ENCODE data around the gene TUBA8.
"Not testable (repeated sequence)": the region's sequence is repeated elsewhere in the genome, so short reads cannot be mapped to it uniquely, and the experiment has no call there.

TUBA8 gene

DNA sequence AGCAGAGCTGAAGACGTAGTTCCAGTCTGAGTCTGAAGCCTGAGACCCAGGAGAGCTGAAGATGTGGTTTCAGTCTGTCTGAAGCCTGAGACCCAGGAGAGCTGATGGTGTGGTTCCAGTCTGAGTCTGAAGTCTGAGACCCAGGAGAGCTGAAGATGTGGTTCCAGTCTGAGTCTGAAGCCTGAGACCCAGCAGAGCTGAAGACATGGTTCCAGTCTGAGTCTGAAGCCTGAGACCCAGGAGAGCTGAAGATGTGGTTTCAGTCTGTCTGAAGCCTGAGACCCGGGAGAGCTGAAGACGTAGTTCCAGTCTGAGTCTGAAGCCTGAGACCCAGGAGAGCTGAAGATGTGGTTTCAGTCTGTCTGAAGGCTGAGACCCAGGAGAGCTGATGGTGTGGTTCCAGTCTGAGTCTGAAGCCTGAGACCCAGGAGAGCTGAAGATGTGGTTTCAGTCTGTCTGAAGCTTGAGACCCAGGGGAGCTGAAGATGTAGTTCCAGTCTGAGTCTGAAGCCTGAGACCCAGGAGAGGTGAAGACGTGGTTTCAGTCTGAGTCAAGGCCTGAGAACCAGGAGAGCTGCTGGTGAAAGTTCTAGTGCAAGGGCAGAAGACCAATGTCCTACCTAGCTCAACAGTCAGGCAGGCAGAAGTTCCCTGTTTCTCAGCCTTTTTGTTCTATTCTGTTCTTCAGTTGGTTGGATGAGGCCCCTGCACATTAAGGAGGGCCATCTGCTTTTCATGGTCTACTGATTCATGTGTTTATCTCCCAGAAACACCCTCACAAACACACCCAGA lies 3.9 kb upstream of the TUBA8 start:
- not testable (repeated sequence) for DNase-seq (ENCODE audit: low read depth)

DNA sequence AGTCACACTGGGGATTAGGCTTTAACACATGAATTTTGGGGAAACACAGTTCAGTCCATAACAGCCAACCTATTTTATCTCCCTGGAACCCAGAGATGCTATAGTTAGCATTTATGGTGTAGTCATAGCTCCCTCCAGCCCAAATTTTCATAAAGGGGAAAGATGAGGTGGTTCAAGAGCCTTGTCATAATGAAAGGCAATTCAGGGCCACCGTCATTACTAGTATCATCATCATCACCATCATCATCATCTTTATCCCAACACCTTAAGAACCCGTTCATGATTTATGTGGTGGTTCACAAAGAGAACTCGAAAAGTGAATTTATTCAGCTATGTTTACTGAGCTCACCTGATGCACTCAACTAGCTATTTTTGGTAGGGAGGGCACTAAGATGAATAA lies 2.4 kb upstream of the TUBA8 start:
- no peak for DNase-seq (ENCODE audit: low read depth)

DNA sequence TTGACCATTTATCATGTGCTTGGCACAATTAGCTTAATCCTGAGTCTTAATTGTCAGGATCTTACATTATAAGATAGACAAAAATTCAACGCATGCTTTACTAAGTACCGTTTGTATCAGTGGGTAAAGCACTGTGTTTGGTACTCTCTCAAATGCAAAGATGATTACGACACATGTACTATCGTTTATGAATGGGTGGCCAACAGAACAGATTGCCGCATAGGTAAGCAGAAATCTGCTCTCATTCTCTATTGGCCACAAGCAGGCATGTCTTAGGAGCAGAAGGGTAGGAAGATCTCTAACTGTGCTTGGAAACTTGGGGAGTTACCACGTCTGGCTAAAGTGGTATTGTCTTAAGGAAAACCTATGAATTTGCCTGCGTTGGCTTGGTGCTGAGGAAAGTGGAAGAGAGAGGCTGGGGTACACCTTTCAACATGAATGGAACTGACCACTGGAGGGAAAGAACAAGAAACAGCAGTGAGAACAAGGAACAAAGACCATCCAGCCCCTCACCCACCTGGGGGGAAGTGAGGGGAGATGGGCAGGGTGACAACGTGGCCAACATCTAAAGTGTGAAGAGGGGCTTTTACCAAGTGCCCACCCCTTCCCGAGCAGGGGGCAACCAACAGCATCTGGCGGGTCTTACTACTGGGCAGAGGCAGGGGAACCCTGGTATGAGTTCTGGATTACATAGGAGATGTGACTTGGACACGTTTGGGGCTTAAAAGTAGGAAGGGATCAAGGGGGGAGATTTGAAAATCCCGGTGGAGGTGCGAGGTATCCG lies 1.0 kb upstream of the TUBA8 start:
- DNase-seq (ENCODE audit: low read depth): no peak

DNA sequence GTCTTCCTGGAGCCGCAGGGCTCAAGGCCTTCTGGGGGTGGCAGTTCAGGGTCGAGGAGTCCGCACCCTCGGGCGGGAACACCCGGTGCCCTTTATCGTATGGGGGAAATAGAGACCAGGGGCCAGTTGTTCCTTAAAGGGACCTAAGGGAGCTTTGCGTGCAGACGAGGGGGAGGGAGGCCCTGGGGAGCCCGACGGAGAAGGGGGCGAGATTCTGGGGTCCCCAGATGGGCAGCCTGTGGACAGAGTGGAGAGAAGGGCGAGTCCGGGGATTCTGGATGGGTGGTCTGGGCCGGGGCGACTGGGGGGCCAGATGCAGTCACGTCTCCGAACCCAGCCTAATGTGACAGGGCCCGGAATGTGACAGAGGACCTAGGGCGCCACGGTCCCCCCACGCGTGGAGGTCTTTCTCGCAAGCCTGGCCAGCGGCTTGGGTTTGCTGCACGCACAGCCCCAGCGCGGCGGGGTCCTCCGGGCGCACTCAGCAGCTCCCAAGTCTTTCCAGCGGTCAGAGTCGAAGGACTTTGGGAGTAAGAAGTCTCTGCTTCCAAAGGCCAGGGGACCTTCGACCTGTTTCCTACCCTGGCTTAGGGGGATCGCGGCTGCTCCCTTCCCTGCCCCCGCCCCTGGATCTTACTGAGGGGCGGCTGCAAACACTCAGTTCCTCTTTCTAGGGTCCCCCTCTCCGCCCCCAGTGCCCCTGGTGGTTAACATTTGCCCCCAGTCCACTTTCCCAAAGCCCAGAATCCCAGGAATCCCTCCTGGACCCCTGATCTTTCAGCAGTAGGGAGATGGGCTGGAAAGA lies 547 bp downstream of the TUBA8 start:
- no peak for DNase-seq (ENCODE audit: low read depth)

DNA sequence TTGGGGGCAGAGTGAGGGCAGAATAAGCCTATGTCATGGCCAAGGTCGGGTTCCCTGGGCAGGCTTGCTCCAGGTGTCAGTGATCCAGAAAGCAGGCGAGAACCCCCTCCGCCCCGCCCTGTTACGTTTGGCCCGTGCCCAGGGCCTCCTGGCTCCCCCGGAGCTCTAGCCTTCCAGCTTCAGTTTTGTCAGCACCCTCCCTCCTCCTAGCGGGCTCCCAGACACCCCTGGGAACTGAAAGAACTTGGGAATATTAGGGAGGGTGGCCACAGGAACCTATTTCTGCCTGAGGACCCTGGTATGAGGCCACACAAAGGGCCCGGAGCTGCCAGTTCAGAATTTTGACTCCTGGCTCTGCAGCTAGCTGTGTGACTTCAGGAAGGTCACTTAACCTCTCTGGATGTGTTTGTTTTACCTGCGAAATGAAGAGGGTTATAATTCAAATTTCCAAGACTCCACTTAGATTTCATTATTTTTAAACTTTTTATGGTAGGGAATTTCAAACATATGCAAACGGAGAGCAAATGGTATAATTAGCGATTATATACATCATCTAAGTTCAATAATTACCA lies 1.2 kb downstream of the TUBA8 start:
- no peak for DNase-seq (ENCODE audit: low read depth)

DNA sequence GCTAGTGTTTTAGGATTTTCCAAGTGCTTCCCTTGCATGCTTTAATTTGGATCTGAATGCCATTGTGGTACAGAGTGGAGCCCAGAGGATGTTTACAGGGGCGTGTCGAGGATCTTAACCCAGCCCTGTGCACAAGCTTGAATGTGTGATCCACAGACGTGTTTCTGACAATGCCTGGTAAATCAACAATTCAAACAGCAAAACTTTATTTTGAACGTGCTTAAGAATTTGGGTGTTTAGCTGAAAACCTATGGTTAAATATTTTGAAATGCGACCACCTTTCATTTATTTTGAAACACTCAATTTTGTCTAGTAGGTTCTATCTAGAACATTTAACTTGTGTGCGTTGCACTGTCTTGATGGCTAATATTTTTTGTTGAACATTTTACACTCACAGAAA lies 1.8 kb downstream of the TUBA8 start:
- no peak for DNase-seq (ENCODE audit: low read depth)

DNA sequence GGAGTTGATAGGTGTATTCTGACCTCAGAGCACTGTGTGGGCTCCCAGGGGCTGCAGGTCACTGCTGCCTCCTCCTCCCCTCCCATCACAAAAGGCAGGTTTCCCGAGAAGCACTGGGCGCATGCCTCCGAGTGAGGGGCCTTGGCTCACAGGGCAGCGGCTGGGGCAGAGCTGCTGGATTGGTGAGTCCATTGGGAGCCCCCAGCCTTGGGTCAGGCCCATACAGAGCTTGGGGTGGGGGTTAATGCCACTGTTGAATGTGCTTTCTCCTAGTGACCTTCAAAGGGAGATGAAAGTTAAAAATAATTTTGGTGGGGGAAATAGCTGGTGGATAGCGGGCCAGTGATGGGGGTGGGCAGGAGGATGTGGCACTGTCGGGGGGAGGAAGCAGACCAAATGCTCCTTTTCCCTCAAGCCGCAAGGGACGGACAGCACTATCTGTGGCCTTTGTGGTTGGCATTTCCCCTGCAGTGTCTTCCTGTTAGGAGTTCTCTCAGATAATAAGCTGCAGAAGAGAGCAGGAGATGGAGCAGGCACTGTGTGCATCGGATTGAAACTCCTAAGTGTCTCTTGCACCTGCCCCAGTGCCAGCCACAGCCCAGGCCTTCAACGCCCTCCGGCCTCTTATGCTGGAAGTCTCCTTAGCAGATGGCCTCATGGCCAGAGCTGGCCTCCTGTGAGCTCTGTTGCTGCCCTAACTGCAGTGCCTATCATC lies 3.2 kb downstream of the TUBA8 start:
- DNase-seq (ENCODE audit: low read depth): no peak

DNA sequence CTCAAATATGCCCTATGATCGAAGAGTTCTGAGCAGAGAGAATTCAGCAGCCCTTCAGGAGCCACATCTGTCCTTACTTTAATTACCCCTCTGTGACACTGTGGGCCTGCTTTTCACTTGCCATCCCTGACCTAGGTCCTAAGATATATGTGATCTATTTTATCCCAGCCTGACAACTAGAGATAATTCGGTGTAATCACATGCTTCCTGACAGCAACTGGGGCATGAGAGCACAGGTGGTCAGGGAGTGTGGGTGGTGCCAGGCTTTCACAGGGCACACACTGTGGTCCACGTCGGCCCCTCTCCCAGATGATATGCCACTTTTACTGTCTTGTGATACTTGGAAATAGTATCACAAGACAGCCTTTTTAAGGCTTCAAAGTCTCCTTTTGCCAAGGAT lies 3.9 kb downstream of the TUBA8 start:
- no peak for DNase-seq (ENCODE audit: low read depth)

DNA sequence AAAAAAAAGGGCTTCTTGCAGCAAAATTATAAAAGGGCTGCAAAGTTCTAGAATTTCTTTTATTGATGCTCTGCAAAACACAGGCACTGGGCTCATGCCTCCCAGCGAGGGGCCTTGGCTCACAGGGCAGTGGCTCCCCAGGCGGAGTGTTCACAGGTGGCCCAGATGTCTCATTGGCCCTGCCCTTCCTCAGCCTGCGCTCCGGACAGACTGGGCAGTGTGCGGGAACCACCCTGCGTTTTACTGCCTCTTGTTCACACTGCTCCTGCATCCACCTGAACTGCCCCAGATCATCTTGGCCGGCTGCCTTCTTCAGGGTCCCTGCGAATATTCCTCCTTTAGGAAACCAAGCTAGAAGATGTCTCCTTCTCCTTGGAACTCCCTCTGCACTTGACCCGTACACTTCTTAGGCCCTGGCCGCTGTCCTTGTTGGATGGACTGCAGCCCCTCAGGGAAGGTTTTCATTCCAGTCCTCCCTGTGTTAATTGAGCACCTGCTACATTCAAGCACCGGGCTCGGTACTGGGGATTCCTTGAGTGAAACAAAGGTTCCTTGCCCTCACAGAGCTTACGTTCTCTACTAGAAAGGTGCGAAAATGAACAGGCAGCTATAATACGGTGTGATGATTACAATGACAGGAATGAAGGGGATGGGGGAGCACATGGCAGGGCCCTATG lies 4.5 kb downstream of the TUBA8 start:
- DNase-seq (ENCODE audit: low read depth): no peak

DNA sequence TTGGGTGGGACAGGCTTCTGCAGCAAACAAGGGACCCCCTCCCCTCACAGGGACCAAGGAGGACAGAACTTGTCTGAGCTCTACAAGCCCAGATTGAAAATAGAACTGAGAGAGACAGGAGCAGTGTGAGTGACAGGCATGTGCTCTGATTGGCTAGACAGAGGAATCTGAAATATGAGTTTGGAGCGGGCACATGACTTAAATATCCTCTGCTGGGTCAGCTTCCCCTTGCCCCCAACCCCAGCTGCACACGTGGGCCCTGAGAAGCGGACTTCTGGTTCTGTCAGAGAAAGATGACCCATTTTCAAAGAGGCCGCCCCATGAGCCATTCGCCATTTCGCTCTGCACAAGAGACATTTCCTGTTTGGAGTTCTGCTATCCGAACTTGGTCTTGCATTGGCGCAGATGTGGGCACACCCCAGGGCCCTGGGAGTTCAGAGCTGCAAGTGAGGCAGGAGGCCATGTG lies 5.3 kb downstream of the TUBA8 start:
- no peak for DNase-seq (ENCODE audit: low read depth)

DNA sequence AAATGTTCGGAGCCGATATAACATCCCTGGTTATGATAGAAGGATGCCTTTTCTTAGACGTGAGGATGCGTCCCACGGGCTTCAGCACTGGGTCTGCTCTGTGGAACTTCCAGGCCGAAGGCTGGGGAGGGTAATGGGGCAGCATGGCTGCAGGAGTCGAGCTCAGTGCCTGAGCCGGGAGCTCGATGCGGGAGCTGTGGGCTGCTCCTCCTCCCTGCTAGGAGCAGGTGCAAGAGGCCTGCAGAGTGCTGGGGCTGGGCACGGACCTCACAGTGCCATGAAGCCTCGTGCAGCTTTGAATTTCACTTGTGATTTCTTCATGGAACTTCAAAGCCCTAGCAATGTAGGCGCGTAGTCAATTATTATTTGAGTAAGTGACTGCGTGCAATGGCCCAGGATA lies 6.0 kb downstream of the TUBA8 start:
- no peak for DNase-seq (ENCODE audit: low read depth)

DNA sequence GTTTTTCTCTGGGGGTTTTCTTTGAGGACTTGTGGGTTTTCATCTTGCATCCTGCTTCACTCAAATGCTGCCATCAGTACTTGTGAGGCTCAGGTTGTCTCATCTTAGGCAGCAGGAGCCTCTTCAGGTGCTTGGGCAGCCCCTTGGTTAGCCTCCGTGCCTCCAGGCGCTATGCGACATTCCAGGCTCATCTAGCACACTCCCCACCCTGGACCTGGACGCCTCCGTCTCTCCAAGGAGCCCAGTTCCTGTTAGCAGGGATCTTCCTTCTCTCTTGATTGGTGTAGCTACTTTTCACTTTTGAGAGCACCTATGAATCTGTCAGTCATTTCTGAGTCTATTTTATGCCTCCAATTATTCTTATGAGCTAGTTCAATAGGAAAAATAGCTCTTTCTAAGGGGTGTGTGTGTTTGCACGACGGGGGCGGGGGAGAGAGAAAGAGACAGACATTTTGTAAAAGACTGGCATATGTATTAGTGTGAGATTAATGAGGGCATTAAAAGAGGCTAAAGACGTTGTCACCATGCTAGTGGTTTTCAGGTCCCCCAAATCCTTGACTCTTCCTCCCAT lies 7.8 kb downstream of the TUBA8 start:
- no peak for DNase-seq (ENCODE audit: low read depth)

DNA sequence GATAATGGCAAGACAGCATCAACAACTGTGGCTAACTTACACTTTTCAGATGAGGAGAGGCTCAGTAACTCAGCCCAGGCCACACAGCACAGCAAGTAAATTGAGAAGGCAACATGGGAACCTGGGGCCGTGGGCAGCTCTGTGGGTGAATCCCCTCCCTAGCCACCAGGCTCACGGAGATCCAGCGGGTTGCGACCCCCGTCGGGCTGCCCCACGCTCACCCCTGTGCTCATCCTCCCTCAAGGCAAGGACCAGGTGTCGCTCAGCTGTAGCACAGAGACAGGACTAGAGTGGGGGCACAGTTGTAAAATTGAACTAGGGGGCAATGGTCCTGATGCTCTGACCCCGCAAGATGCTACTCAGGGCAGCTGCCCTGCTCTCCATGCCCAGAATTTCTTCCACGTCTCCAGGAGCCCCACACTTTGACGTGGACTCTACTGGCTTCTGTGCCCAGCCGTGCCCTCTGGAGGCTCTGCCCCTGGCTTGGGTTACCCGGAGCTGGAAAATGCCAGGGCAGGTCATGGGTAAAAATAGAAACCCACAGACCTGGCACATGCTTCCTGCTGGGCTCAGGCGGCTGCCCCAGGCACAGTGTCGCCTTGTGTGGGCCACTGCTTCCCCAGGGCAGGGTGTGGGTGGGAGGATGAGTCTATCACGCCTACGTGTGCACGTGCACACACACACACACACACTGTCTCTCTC lies 9.0 kb downstream of the TUBA8 start:
- no peak for DNase-seq (ENCODE audit: low read depth)

DNA sequence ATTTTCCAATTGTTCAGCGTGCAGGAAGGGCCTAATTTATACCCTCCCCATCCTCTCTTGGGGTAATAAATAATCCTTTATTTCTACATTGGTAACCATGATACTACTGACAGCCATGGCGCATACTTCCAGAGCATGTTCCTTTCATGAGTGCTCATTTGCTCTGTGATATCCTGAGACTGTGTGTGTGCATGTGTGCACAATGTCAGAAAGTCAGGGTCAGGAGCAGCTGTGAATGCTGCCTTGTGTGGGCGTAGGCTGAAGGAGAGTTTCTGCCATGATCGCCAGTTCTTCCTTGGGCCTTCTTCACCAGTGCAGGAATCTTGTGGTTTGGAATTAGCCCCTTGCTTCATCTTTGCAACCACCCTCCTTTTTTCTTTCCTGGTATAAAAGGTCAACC lies 10.2 kb downstream of the TUBA8 start:
- no peak for DNase-seq (ENCODE audit: low read depth)

DNA sequence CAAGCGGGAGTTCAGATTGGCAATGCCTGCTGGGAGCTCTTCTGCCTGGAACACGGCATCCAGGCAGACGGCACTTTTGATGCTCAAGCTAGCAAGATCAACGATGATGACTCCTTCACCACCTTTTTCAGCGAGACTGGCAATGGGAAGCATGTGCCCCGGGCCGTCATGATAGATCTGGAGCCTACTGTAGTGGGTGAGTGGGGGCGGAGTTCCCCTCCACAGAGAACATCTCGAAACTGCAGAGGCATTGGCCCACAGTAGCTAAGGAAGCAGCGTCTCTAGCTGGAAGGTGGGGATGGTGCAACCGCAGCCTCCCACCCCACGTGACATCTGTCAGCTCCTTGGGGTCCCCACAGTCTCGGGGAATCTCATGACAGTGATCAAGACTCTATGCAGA lies 10.9 kb downstream of the TUBA8 start:
- no peak for DNase-seq (ENCODE audit: low read depth)

DNA sequence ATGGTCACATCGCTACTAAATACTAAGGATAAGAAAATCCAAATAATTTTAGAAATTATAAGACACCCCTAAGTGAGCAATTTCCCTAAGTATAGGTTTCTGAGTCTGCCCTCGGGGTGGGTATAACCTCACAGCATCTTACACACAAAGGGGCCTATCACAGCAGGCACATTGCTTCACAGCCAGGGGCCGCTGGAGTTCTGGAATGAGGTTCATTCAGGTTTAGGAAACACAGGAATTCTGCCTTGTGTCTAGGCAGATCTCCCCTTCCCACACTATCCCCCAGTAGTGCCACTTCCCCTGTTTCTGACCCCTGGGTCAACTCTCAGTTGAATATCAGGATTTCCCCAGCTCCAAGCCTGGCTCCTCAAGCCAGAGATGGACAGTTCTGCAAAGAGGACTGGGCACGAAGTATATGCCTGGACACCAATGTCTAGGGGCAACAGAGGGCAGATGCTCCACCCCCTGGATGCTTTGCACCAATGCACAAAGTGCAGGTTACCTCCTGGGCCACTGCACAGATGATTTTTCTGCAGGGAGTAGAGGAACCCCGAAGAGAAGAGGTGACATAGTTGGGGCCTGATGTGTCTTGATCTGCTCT lies 11.4 kb downstream of the TUBA8 start:
- no peak for DNase-seq (ENCODE audit: low read depth)

DNA sequence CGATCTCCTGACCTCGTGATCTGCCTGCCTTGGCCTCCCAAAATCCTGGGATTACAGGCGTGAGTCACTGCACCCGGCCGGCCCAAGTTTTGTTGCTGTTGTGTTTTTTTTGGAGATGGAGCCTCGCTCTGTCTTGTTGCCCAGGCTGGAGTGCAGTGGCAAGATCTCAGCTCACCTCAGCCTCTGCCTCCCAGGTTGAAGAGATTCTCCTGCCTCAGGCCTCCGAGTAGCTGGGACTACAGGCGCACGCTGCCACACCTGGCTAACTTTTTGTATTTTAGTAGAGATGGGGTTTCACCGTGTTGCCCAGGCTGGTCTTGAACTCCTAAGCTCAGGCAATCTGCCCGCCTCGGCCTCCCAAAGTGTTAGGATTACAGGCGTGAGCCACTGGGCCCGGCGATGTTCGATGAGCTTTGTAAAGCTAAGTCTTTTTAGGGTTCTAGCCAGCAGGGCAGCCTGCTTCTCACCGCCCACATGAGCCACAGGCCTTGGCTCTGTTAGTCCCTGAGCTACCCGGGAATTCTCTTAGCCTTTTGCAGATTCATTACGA lies 12.9 kb downstream of the TUBA8 start:
- not testable (repeated sequence) for DNase-seq (ENCODE audit: low read depth)

DNA sequence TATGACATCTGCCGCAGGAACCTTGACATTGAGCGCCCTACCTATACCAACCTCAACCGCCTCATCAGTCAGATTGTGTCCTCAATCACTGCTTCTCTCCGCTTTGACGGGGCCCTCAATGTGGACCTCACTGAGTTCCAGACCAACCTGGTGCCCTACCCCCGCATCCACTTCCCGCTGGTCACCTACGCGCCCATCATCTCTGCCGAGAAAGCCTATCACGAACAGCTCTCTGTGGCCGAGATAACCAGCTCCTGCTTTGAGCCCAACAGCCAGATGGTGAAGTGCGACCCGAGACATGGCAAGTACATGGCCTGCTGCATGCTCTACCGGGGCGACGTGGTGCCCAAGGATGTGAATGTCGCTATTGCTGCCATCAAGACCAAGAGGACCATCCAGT lies 16.0 kb downstream of the TUBA8 start:
- no peak for DNase-seq (ENCODE audit: low read depth)

DNA sequence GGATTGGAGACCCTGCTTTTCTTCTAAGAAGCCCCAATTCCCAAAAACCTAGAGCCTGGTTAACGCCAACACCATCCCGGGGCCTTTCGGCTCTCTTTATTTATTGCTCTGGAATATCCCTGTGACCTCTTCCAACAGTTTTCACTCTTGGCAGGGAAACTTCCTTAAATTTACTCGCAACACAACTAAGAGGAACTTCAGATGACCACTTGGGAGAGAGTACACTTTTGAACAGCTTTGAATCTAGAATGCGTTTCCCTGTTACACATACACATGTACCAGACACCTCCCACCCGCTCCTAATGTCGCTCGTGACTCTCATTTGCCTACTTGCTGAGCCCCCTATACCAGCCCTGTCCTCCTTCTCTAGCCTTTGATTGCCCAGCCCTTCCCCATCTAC lies 19.4 kb downstream of the TUBA8 start:
- DNase-seq (ENCODE audit: low read depth): no peak

Measured in T-helper 22 cell (primary cell).